ENCODE data around the gene SETD1A.

Gene SETD1A

DNA sequence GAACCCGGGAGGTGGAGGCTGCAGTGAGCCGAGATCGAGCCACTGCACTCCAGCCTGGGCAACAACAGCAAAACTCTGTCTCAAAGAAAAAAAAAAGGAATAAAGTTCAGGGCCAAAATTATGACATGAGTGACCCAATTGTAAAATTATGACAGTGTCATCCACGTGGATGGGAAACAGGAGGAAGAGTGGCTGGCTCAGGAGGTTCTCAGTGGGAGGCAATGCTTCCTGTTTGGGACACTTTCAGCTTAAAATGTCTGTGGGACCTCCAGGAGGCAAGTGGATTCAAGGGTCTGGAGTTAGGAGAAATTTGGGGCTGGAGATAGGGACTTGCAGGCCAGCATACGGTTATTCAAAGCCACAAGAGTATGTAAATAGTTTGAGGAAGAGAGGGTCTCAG is 67.8 kb downstream of the SETD1A start:
- no peak for DNase-seq

DNA sequence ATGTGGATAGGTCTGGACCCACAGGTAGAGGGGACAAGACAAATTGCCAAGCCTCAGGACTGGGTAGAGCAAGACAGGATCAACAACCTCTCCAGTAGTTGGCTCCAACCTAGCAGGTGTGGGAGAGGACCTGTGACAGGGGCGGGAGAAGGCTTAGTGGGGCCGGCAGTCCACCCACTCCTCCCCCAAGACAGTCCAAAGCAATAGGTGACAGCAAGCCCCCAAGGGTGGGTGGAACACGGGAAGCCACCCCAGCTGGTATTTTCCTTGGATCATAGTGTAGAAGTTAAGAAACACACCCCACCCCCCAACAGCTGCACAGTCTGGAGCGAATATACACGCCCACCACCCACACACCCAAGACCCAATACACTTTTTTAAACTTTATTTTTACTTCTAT is 71.7 kb downstream of the SETD1A start:
- no peak for DNase-seq

DNA sequence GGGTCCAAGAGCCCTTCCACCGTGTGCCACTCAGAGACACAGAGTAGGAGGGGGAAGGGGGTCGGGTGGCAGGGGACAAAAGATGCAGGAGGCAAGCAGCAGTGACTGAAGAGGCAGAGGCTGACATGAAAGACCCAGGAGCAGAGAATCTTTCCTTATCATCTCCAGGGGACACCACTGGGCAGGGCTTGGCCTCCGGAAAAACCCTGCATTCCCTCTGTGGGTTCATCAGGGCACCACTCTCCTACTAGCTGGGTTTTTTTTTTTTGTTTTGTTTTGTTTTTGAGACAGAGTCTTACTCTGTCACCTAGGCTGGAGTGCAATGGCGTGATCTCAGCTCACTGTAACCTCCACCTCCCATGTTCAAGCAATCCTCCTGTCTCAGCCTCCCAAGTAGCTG is 73.7 kb downstream of the SETD1A start:
- DNase-seq = no peak

DNA sequence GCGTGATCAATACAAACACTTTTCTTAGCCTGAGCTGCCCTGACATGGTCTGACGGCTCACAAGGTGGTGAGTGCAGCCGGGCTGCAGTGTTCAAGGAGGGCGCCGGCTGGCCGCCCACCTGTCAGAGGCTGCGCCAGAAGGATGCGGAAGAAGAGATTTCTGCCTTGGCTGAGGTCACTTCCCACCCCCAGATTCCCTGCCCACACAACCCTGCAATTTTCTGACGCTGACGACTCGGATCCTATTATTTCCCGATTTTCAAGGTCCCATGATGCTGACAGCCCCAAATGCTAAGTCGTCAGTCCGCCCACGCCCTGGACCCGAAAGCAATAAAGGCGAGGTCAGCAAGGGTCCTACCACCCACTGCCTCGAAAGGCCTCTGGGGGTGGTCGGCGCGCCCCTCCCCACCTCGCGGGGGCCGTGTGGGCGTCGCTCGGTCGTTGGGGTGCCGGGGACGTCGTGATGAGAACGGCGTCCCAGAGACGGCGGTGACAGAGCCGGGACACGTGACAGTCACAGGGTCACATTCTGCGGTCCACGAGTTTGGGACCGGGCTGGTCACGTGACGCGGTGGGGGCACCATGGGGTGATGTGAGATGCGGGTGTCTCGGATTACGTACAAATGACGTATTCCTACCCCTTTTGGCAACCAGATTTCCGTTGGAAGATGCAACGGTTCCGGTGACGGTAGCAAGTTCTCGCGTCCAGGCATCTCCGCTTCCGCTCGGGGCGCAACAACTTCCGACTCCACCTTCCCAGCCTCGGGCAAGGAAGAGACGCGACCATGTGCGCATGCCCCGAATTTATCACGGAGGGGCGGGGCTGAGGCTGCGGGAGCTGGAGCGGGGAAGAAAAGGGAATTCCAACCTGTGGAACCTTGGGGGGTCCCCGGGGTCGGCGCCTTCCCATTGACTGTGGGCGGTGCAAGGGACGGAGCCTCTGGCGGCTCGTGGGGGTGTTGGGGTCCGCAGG is 75.5 kb downstream of the SETD1A start, which contains the start of gene STX4:
STX4 (plus strand) TSS at position 823 of the 973 bp plus-strand sequence. CDS start 248 bp downstream, outside the sequence.
- peak; percentile 95 for DNase-seq

DNA sequence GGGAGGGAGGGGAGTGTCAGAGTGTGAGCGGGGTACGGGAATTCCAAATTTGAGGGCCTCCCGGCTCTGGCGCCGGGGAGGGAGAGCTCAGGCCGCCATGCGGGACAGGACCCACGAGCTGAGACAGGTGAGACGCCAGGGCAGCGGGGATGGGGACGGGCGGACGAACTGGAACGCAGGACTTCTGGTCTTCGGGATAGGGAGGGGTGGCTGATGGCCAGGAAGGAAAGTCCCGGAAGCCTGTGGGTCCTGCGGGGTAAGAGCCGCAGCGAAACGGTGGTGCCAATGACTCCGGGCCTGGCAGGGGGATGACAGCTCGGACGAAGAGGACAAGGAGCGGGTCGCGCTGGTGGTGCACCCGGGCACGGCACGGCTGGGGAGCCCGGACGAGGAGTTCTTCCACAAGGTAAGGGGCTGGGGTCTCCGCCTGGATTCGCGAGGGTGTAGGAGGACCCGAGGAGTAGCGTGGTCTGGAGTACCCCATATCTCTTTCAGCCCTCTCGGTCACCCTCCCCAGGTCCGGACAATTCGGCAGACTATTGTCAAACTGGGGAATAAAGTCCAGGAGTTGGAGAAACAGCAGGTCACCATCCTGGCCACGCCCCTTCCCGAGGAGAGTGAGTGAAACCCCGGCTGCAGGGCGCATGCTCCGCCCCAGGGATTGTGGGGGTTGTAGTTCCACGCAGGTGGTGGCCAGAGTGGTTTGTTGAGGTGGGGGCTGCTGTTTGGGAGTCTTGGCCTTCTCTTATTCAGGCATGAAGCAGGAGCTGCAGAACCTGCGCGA is 76.3 kb downstream of the SETD1A start:
- peak; percentile 60 for DNase-seq
